GM12865 (cell line): ENCODE results near the gene ZSCAN10.
A peak's percentile ranks its signal among the peaks of the same experiment; 100 is the strongest.

Experiments used
- DNase-seq: peaks from one replicate; pipeline ENCODE4 v3.0.0; 2010; ENCODE audit warnings: low read depth
- H3K4me3 ChIP-seq: 2 replicates; pipeline ENCODE4 v1.5.1; 2011; ENCODE audit warnings: mild to moderate bottlenecking, low read depth, low read length, control low read depth
- CTCF ChIP-seq: IDR thresholded peaks from 2 replicates; pipeline ENCODE4 v1.5.1; 2011; ENCODE audit warnings: low read length, control low read depth, low read depth, inconsistent platforms; ENCODE audit not compliant: insufficient read depth; ENCODE audit errors: missing control alignments

The ZSCAN10 gene

DNA sequence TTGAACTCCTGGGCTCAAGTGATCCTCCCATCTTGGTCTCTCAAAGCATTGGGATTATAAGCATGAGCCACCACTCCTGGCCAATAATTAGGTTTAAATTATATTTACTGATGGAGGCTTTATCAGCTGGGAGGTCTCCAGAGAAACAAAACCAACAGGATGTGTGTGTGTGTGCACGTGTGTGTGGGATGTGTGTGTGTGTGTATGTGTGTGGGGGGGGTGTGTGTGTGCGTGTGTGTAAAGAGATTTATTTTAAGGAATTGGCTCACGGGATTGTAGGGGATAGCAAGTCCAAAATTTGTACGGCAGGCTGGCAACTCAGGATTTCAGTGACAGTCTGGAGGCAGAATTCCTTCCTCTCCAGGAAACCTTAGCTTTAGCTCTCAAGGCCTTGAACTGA lies 48.1 kb downstream of the ZSCAN10 start:
- DNase-seq: no peak
- no peak for TF ChIP-seq CTCF
- H3K4me3 ChIP-seq: no peak overlapping the region

DNA sequence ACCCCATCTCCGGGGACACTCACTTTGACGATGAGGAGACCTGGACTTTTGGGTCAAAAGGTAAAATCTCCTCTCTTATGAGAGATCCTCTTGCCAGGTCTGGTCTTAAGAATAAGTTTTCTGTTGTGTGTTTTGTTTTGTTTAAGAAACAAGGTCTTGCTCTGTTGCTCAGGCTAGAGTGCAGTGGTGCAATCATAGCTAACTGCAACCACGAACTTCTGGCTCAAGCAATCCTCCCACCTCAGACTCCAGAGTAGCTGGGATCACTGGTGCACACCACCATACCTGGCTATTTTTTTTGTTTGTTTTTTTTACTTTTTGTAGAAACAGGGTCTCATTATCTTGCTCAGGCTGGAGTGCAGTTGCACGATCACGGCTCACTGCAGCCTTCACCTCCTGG lies 48.6 kb downstream of the ZSCAN10 start:
- no peak for DNase-seq
- no peak for TF ChIP-seq CTCF
- H3K4me3 ChIP-seq: no peak overlapping the region

- TF ChIP-seq CTCF: no peak
- DNase-seq: no peak
- H3K4me3 ChIP-seq: no peak overlapping the region
Observed at GRCh38 chr16:3049921-3050481, 49.1 kb downstream of the ZSCAN10 start.

DNA sequence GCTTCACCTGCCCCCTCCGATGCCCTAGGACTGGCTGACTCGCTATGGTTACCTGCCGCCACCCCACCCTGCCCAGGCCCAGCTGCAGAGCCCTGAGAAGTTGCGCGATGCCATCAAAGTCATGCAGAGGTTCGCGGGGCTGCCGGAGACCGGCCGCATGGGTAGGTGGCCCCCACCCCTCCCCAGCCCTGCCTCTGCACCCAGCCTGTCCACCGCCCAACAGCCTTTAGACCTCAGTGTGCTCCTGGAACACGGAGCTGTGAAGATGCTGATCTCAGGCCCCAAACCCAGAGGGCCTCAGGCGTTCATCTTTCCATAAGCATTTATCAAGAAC lies 51.7 kb downstream of the ZSCAN10 start:
- no peak for DNase-seq
- TF ChIP-seq CTCF: no peak
- no peak overlapping the region for H3K4me3 ChIP-seq

DNA sequence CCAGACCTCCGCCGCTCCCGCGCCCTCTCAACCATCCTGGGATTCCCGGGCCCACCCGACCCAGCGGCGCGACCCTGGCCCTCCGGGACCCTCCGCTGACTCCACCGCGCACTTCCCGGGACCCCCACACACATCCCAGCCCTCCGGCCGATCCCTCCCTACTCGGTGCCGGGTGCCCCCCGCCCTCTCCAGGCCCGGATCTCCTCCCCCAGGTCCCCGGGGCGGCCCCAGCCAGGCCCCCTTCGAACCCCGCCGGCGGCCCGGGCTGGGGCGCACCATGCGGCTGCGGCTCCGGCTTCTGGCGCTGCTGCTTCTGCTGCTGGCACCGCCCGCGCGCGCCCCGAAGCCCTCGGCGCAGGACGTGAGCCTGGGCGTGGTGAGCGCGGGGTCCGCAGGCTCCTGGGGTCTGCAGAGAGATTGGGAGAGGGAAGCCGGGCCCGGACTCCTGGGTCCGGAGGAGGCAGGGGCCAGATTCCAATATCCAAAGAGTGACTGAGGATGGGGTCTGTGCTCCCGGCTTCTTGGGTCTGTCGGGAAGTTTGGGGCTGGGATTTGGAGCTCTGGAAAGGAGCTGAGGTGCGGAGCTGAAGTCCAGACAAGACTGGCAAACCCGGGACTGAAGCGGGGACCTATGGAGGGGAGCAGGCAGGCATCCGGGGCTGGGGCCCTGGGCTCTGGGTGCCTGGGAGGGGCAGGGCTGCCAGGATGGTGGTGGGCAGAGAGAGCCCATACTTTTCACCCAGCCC lies 52.3 kb downstream of the ZSCAN10 start:
- no peak for TF ChIP-seq CTCF
- no peak overlapping the region for H3K4me3 ChIP-seq
- no peak for DNase-seq

GRCh38 chr16:3045758-3046640 lies 53.1 kb downstream of the ZSCAN10 start, which contains the start of gene MMP25:
TSS of gene MMP25 (plus strand) at chr16:3046561. CDS start at chr16:3046918, 357 bp downstream.
- peak within 1 kb of the TSS; percentile 45 for H3K4me3 ChIP-seq
- no peak for DNase-seq
- TF ChIP-seq CTCF: no peak
